BLaER1 treated with 17β-estradiol and CSF1 and Interleukin-3, amounts not matched to agents 10 nM and 100 nM (cell line): ENCODE data around the gene MYO9B.

Experiments used
- H3K27ac ChIP-seq, 11 experiments: shearing (Covaris generic); formaldehyde crosslinking; 2 replicates each; pipeline ENCODE4 v1.8.1; 2022
- H3K27me3 ChIP-seq, 11 experiments: shearing (Covaris generic); formaldehyde crosslinking; 2 replicates each; pipeline ENCODE4 v1.8.1; 2022
- H3K36me3 ChIP-seq, 11 experiments: shearing (Covaris generic); formaldehyde crosslinking; 2 replicates each; pipeline ENCODE4 v1.8.1; 2022
- H3K4me1 ChIP-seq, 10 experiments: shearing (Covaris generic); formaldehyde crosslinking; 2 replicates each; pipeline ENCODE4 v1.8.1; 2022
- H3K4me2 ChIP-seq, 11 experiments: shearing (Covaris generic); formaldehyde crosslinking; 2 replicates each; pipeline ENCODE4 v1.8.1; 2022
- H3K4me3 ChIP-seq, 10 experiments: shearing (Covaris generic); formaldehyde crosslinking; 2 replicates each; pipeline ENCODE4 v1.8.1; 2022
- H3K9ac ChIP-seq, 11 experiments: shearing (Covaris generic); formaldehyde crosslinking; 2 replicates each; pipeline ENCODE4 v1.8.1; 2022
- H3K9me3 ChIP-seq, 11 experiments: shearing (Covaris generic); formaldehyde crosslinking; replicated peaks in 1 of 11; 2 replicates each; pipeline ENCODE4 v1.8.1; 2022
- H4K20me1 ChIP-seq, 11 experiments: shearing (Covaris generic); formaldehyde crosslinking; 2 replicates each; pipeline ENCODE4 v1.8.1; 2022
- Cebpa-rat ChIP-seq, 11 experiments: shearing (Covaris generic); IDR thresholded peaks; 2 replicates each; pipeline ENCODE4 v1.8.1; 2022

The MYO9B gene

GRCh38 chr19:17164639-17165038 is 89.1 kb downstream of the MYO9B start:
- no peaks in the 10 kb centered on the region for H3K4me1 ChIP-seq
- no peak overlapping the region for H3K4me2 ChIP-seq
- peaks cover 5 to 26% (median 19%) of the 10 kb centered on the region in 11 experiments; a peak in 21 of 22 replicates for H3K9me3 ChIP-seq
- no peak overlapping the region for H3K9ac ChIP-seq
- no peak overlapping the region for H3K4me3 ChIP-seq
- peaks cover 0 to 42% (median 0%) of the 10 kb centered on the region in 11 experiments; a peak in 6 of 22 replicates for H4K20me1 ChIP-seq
- no peak overlapping the region for H3K27ac ChIP-seq
- no peaks in the 10 kb centered on the region for H3K27me3 ChIP-seq
- no peak for TF ChIP-seq Cebpa-rat (IDR thresholded peaks at IDR 0.05)
- H3K36me3 ChIP-seq: peaks cover 98 to 100% (median 100%) of the 10 kb centered on the region in 11 experiments

GRCh38 chr19:17165715-17166114 is 90.1 kb downstream of the MYO9B start:
- no peaks in the 10 kb centered on the region for H3K27me3 ChIP-seq
- peaks cover 100% of the 10 kb centered on the region in 11 experiments for H3K36me3 ChIP-seq
- H3K9me3 ChIP-seq: peaks cover 5 to 26% (median 19%) of the 10 kb centered on the region in 11 experiments; a peak in 21 of 22 replicates
- no peak overlapping the region for H3K4me3 ChIP-seq
- no peak for TF ChIP-seq Cebpa-rat (IDR thresholded peaks at IDR 0.05)
- no peak overlapping the region for H3K4me2 ChIP-seq
- no peak overlapping the region for H3K27ac ChIP-seq
- no peak overlapping the region for H3K9ac ChIP-seq
- peaks cover 0 to 35% (median 0%) of the 10 kb centered on the region in 11 experiments; a peak in 6 of 22 replicates for H4K20me1 ChIP-seq
- no peaks in the 10 kb centered on the region for H3K4me1 ChIP-seq

- Histone ChIP-seq H3K9ac (no peak overlapping the region), H3K4me1 (peaks cover 0 to 18% (median 0%) of the 10 kb centered on the region in 10 experiments; a peak in 7 of 20 replicates), H3K4me3 (no peak overlapping the region), H3K4me2 (no peak overlapping the region), H3K27ac (no peak overlapping the region), H4K20me1 (peaks cover 0 to 58% (median 0%) of the 10 kb centered on the region in 11 experiments; a peak in 7 of 22 replicates), H3K27me3 (no peaks in the 10 kb centered on the region), H3K9me3 (no peaks in the 10 kb centered on the region), H3K36me3 (peaks cover 99 to 100% (median 100%) of the 10 kb centered on the region in 11 experiments)
- no peak for TF ChIP-seq Cebpa-rat (IDR thresholded peaks at IDR 0.05)
Observed at GRCh38 chr19:17170538-17171297, 95.1 kb downstream of the MYO9B start.

- Histone ChIP-seq H3K27ac (no peak overlapping the region), H3K4me2 (no peak overlapping the region), H3K36me3 (peaks cover 99 to 100% (median 100%) of the 10 kb centered on the region in 11 experiments), H3K9ac (no peak overlapping the region), H3K4me1 (peaks cover 0 to 18% (median 0%) of the 10 kb centered on the region in 10 experiments; a peak in 7 of 20 replicates), H3K4me3 (no peak overlapping the region), H4K20me1 (peaks cover 0 to 54% (median 0%) of the 10 kb centered on the region in 11 experiments; a peak in 6 of 22 replicates), H3K9me3 (no peaks in the 10 kb centered on the region), H3K27me3 (no peaks in the 10 kb centered on the region)
- no peak for TF ChIP-seq Cebpa-rat (IDR thresholded peaks at IDR 0.05)
Observed at GRCh38 chr19:17171874-17172273, 96.3 kb downstream of the MYO9B start.

- Histone ChIP-seq H3K9me3 (no peaks in the 10 kb centered on the region), H3K27ac (peak overlapping the region in 1 of 11 experiments; percentile 6; a peak in 1 of 22 replicates), H3K4me1 (peaks cover 0 to 18% (median 0%) of the 10 kb centered on the region in 10 experiments; a peak in 7 of 20 replicates), H3K4me2 (peak overlapping the region in 3 of 11 experiments; percentile 2 to 44 (median 20); a peak in 6 of 22 replicates), H3K27me3 (no peaks in the 10 kb centered on the region), H4K20me1 (peaks cover 0 to 53% (median 0%) of the 10 kb centered on the region in 11 experiments; a peak in 7 of 22 replicates), H3K4me3 (no peak overlapping the region), H3K36me3 (peaks cover 99 to 100% (median 100%) of the 10 kb centered on the region in 11 experiments), H3K9ac (no peak overlapping the region)
- TF ChIP-seq Cebpa-rat (IDR thresholded peaks at IDR 0.05): peak in 1 of 11 experiments; percentile 16; a peak in 1 of 22 replicates
Observed at GRCh38 chr19:17172624-17173345, 97.2 kb downstream of the MYO9B start.

- peaks cover 0 to 30% (median 0%) of the 10 kb centered on the region in 11 experiments; a peak in 6 of 22 replicates for H4K20me1 ChIP-seq
- H3K9me3 ChIP-seq: no peaks in the 10 kb centered on the region
- H3K9ac ChIP-seq: no peak overlapping the region
- H3K4me3 ChIP-seq: no peak overlapping the region
- peaks cover 78 to 96% (median 89%) of the 10 kb centered on the region in 11 experiments for H3K36me3 ChIP-seq
- TF ChIP-seq Cebpa-rat (IDR thresholded peaks at IDR 0.05): no peak
- H3K27me3 ChIP-seq: no peaks in the 10 kb centered on the region
- H3K27ac ChIP-seq: no peak overlapping the region
- H3K4me1 ChIP-seq: peaks cover 17 to 30% (median 22%) of the 10 kb centered on the region in 10 experiments
- no peak overlapping the region for H3K4me2 ChIP-seq
Observed at GRCh38 chr19:17178291-17178690, 102.7 kb downstream of the MYO9B start.

GRCh38 chr19:17180997-17181702 is 105.6 kb downstream of the MYO9B start:
- Histone ChIP-seq H3K9me3 (no peaks in the 10 kb centered on the region), H3K9ac (no peak overlapping the region)

GRCh38 chr19:17183271-17183761 is 107.7 kb downstream of the MYO9B start:
- peak overlapping the region; percentile 85 to 99 (median 96) for H3K4me2 ChIP-seq
- peaks cover 39 to 50% (median 47%) of the 10 kb centered on the region in 10 experiments for H3K4me1 ChIP-seq
- H3K9ac ChIP-seq: peak overlapping the region; percentile 63 to 82 (median 77)
- TF ChIP-seq Cebpa-rat (IDR thresholded peaks at IDR 0.05): no peak
- no peaks in the 10 kb centered on the region for H3K9me3 ChIP-seq
- H3K4me3 ChIP-seq: peak overlapping the region; percentile 31 to 58 (median 44); a peak in 19 of 20 replicates
- peak overlapping the region; percentile 72 to 90 (median 83); a peak in 21 of 22 replicates for H3K27ac ChIP-seq
- H3K27me3 ChIP-seq: no peaks in the 10 kb centered on the region
- peaks cover 57 to 84% (median 70%) of the 10 kb centered on the region in 11 experiments for H3K36me3 ChIP-seq
- H4K20me1 ChIP-seq: peaks cover 0 to 3% (median 0%) of the 10 kb centered on the region in 11 experiments; a peak in 2 of 22 replicates

More at GRCh38 chr19:17180997-17181702, 105.6 kb downstream of the MYO9B start:
- Histone ChIP-seq H3K4me1 (peaks cover 39 to 50% (median 46%) of the 10 kb centered on the region in 10 experiments), H3K27me3 (no peaks in the 10 kb centered on the region), H3K36me3 (peaks cover 57 to 84% (median 70%) of the 10 kb centered on the region in 11 experiments), H4K20me1 (peaks cover 0 to 18% (median 0%) of the 10 kb centered on the region in 11 experiments; a peak in 5 of 22 replicates), H3K27ac (no peak overlapping the region), H3K4me2 (no peak overlapping the region), H3K4me3 (no peak overlapping the region)
- no peak for TF ChIP-seq Cebpa-rat (IDR thresholded peaks at IDR 0.05)
